Osteocyte (in vitro differentiated cells): ENCODE data around the gene CYYR1. TPM values are rescaled to one million over a fixed set of nuclear protein-coding genes. Genes with fewer than 3 reads are reported as not detected.

Experiments
- DNase-seq: peaks from one replicate; pipeline ENCODE4 v3.0.0; 2021; ENCODE audit warnings: mixed read lengths; ENCODE audit not compliant: unreplicated experiment; ENCODE audit errors: extremely low spot score
- H3K27ac Mint-ChIP-seq: one replicate; pipeline ENCODE4 v1.8.0; 2021; ENCODE audit warnings: mild to moderate bottlenecking, mixed read lengths; ENCODE audit not compliant: unreplicated experiment
- H3K27me3 Mint-ChIP-seq: one replicate; pipeline ENCODE4 v1.8.0; 2021; ENCODE audit warnings: mixed read lengths; ENCODE audit not compliant: unreplicated experiment
- H3K36me3 Mint-ChIP-seq: one replicate; pipeline ENCODE4 v1.8.0; 2021; ENCODE audit warnings: mixed read lengths; ENCODE audit not compliant: unreplicated experiment
- H3K4me1 Mint-ChIP-seq: one replicate; pipeline ENCODE4 v1.8.0; 2021; ENCODE audit warnings: mixed read lengths; ENCODE audit not compliant: unreplicated experiment
- H3K4me3 Mint-ChIP-seq: one replicate; pipeline ENCODE4 v1.8.0; 2021; ENCODE audit warnings: mild to moderate bottlenecking, moderate library complexity, mixed read lengths; ENCODE audit not compliant: unreplicated experiment
- H3K9me3 Mint-ChIP-seq: one replicate; pipeline ENCODE4 v1.8.0; 2021; ENCODE audit warnings: mixed read lengths; ENCODE audit not compliant: unreplicated experiment
- total RNA-seq: library from RNA; stranded (reverse); gene quantifications from 2 replicates; pipeline ENCODE4 v1.2.1, GENCODE V29; 2021
- TF ChIP-seq, protein P1 (sequence below): fragments of 200-600 bp; sonication (generic); IDR thresholded peaks from 2 replicates; pipeline ENCODE4 v1.5.0; 2021; ENCODE audit warnings: antibody characterized with exemption, mild to moderate bottlenecking, moderate library complexity

Gene CYYR1
- total RNA-seq, 1 donor from 2014 or later = 4.7 TPM

DNA sequence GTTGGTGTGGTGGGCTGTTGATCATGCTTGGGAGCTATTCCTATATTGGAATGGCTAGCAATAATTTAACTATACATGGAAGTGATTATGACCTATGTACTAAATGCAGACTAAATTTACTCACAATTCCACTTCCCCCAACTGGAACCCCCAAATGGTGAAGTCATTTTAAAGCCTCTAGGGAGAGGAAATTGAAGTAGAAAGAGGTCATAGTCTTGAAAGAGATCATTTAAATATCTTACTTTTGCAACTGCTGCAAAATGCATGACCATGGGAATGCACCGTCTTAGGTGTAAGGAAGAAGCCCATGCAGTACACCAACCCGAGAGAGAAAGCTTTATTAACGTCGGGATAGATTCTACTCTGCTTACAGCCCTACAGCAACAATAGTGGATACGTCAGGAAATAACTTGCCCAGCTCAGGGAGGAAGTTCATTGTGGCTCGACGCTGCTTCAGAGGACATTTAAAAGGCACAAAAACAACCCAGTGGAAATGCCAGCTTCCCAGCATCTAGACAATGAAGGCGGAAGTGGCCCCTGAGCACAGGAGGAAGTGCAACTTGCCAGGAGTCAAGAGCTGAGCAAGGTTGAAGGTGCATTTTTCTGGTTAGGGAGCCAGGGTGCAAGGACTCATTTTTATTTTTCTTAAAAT is 26.5 kb downstream of the CYYR1 start:
- no peaks in the 10 kb centered on the region for H3K36me3 Mint-ChIP-seq
- H3K27ac Mint-ChIP-seq = no peak overlapping the region
- H3K27me3 Mint-ChIP-seq = no peaks in the 10 kb centered on the region
- H3K4me1 Mint-ChIP-seq = peaks cover 6% of the 10 kb centered on the region
- TF ChIP-seq, protein P1, sequence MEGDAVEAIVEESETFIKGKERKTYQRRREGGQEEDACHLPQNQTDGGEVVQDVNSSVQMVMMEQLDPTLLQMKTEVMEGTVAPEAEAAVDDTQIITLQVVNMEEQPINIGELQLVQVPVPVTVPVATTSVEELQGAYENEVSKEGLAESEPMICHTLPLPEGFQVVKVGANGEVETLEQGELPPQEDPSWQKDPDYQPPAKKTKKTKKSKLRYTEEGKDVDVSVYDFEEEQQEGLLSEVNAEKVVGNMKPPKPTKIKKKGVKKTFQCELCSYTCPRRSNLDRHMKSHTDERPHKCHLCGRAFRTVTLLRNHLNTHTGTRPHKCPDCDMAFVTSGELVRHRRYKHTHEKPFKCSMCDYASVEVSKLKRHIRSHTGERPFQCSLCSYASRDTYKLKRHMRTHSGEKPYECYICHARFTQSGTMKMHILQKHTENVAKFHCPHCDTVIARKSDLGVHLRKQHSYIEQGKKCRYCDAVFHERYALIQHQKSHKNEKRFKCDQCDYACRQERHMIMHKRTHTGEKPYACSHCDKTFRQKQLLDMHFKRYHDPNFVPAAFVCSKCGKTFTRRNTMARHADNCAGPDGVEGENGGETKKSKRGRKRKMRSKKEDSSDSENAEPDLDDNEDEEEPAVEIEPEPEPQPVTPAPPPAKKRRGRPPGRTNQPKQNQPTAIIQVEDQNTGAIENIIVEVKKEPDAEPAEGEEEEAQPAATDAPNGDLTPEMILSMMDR = no peak
- H3K4me3 Mint-ChIP-seq = no peak overlapping the region
- no peak for DNase-seq
- H3K9me3 Mint-ChIP-seq = no peaks in the 10 kb centered on the region

DNA sequence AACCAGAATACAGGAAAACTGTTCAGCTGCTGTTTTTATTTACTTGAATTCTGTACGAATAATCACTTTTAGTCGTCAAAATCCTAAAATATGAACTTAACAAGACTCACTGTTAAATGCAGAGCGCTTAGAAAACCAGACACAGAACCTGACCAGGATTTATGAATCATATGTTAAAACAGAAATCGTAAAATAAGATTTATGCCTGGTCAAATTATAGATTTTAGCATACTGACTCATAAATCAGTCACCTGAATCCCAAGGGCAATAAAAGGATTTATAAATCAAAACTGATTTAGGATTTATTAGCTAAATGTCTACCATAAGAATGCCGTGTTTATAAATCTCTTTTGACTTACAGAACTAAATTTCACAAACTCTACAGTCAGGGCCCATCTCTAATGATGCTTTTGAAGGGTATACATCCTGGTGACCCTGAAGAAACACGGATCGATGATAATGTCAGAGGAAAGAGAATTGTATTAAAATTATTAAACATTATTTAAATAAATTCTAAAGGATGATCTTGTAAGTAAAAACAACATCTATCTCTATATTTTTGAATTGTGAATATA is 28.8 kb downstream of the CYYR1 start:
- H3K9me3 Mint-ChIP-seq = no peaks in the 10 kb centered on the region
- TF ChIP-seq, protein P1 = no peak
- H3K4me1 Mint-ChIP-seq = no peaks in the 10 kb centered on the region
- H3K4me3 Mint-ChIP-seq = no peak overlapping the region
- no peaks in the 10 kb centered on the region for H3K36me3 Mint-ChIP-seq
- no peak overlapping the region for H3K27ac Mint-ChIP-seq
- no peaks in the 10 kb centered on the region for H3K27me3 Mint-ChIP-seq
- DNase-seq = no peak

DNA sequence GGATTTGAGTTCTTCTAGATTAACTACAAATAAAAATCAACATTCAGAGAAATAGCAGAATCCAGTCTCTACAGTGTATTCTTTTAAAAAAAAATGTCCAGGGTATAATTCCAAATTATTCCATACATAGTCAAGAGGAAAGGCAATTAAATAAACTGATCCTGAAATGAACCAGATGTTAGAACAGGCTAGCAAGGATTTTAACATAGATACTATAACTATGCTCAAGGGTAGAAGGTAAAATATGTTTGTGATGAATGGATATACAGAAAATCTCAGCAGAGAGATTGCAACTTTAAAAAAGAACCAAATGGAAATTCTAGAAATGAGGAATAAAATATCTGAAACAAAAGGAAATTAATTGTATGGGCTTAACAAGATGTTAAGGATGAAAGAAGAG is 32.4 kb downstream of the CYYR1 start:
- Mint-ChIP-seq H3K27ac (no peak overlapping the region), H3K4me3 (no peak overlapping the region), H3K27me3 (no peaks in the 10 kb centered on the region), H3K4me1 (no peaks in the 10 kb centered on the region), H3K36me3 (no peaks in the 10 kb centered on the region), H3K9me3 (no peaks in the 10 kb centered on the region)
- DNase-seq = no peak
- TF ChIP-seq, protein P1 = no peak

DNA sequence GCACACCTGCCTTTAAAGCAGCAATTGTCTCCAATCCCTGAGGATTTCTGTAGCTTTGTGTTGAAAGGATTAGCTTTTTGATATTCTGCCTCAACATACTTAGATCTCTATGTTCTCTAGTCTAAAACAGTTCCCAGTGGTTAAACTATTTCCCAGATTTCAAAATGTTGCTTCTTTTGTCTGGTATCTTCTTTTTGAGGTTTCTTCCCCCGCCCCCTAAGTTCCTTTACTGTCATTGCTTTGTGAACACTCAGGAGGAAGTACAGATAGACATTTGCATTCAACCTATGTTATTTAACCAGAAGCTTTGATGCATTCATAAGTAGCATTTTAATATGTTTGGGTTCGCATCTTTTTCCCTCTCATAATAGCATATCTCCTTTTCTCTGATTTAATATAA is 33.5 kb downstream of the CYYR1 start:
- Mint-ChIP-seq H3K9me3 (no peaks in the 10 kb centered on the region), H3K4me3 (no peak overlapping the region), H3K27me3 (no peaks in the 10 kb centered on the region), H3K4me1 (no peaks in the 10 kb centered on the region), H3K36me3 (no peaks in the 10 kb centered on the region), H3K27ac (no peak overlapping the region)
- DNase-seq = no peak
- TF ChIP-seq, protein P1 = no peak

DNA sequence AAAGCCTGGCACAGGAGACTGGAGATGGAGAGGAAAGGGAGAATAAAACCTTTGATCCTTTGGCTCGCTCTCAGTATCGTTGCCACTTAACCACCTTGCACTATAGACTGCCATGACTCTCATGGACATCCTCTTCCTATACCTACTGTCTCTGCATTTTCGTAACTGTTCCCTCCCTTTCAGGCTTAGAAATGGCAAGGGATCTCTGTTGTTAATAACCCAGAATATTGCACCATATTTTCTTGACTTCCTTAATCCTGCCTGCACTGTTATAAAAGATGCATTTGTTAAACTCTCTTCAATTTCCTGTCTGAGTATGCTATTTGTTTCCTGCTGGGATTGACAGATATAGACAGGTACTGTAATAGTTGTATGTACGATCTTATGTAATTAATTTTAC is 38.6 kb downstream of the CYYR1 start:
- TF ChIP-seq, protein P1 = no peak
- Mint-ChIP-seq H3K9me3 (no peaks in the 10 kb centered on the region), H3K4me3 (no peak overlapping the region), H3K27ac (no peak overlapping the region), H3K36me3 (no peaks in the 10 kb centered on the region), H3K4me1 (no peaks in the 10 kb centered on the region), H3K27me3 (no peaks in the 10 kb centered on the region)
- DNase-seq = no peak
